K562 (cell line): Measurements from ENCODE around the gene EPS8L1. TPM values are rescaled to one million over a fixed set of nuclear protein-coding genes. Genes with fewer than 3 reads are reported as not detected.
A peak's percentile ranks its signal among the peaks of the same experiment; 100 is the strongest.

ENCODE experiments used
- BRF1 ChIP-seq: IDR thresholded peaks from 3 replicates; pipeline ENCODE4 v1.6.1; 2011; ENCODE audit warnings: borderline replicate concordance, mild to moderate bottlenecking; ENCODE audit not compliant: insufficient read length; ENCODE audit errors: extremely low read depth
- CCNT2 ChIP-seq: IDR thresholded peaks from 2 replicates; pipeline ENCODE4 v1.6.1; 2011; ENCODE audit warnings: borderline replicate concordance, low read depth, mild to moderate bottlenecking, moderate library complexity, mixed read lengths, low read length; ENCODE audit not compliant: insufficient read length; ENCODE audit errors: extremely low read depth
- DPF2 ChIP-seq: fragments of 450-650 bp; IDR thresholded peaks from 2 replicates; pipeline ENCODE4 v1.6.1; 2016
- EP300 ChIP-seq: IDR thresholded peaks from 2 replicates; pipeline ENCODE4 v1.6.1; 2012; ENCODE audit warnings: low read length, improper control_type of control experiment
- GATAD2A ChIP-seq: fragments of 450-650 bp; IDR thresholded peaks from 2 replicates; pipeline ENCODE4 v1.6.1; 2017
- HMBOX1 ChIP-seq: sonication (generic); IDR thresholded peaks from 2 replicates; pipeline ENCODE4 v1.6.1; 2016
- MED1 ChIP-seq: sonication (generic); formaldehyde crosslinking; IDR thresholded peaks from 2 replicates; pipeline ENCODE4 v1.8.1; 2023; ENCODE audit warnings: missing genetic modification reagents, borderline replicate concordance
- OTX1 ChIP-seq: fragments of 450-650 bp; formaldehyde crosslinking; IDR thresholded peaks from 2 replicates; pipeline ENCODE4 v1.4.0; 2022; ENCODE audit warnings: mild to moderate bottlenecking
- POLR2A ChIP-seq: fragments of 450-650 bp; conservative IDR thresholded peaks from 2 replicates; pipeline ENCODE4 v1.6.1; 2016
- POLR2AphosphoS2 ChIP-seq: IDR thresholded peaks from 2 replicates; pipeline ENCODE4 v1.6.1; 2012; ENCODE audit warnings: low read length, improper control_type of control experiment
- SRSF9 ChIP-seq: fragments of 200-400 bp; formaldehyde crosslinking; IDR thresholded peaks from 2 replicates; pipeline ENCODE4 v1.6.1; 2017; ENCODE audit warnings: low read depth, low read length, borderline replicate concordance
- SUPT5H ChIP-seq: fragments of 450-650 bp; IDR thresholded peaks from 2 replicates; pipeline ENCODE4 v1.6.1; 2016
- TRIM24 ChIP-seq, 2 experiments: fragments of 450-650 bp; IDR thresholded peaks; 2 replicates each; pipeline ENCODE4 v1.6.1; 2016
- U2AF1 ChIP-seq: fragments of 200-400 bp; formaldehyde crosslinking; optimal IDR thresholded peaks from 2 replicates; pipeline ENCODE3; 2017; ENCODE audit warnings: mild to moderate bottlenecking, low read depth, low read length, moderate library complexity
- ZFP91 ChIP-seq: sonication (generic); formaldehyde crosslinking; IDR thresholded peaks from 2 replicates; pipeline ENCODE4 v1.8.0; 2022; ENCODE audit warnings: mild to moderate bottlenecking, missing genetic modification reagents
- ZNF696 ChIP-seq: fragments of 250-450 bp; sonication (Bioruptor Pico); conservative IDR thresholded peaks from 2 replicates; pipeline ENCODE4 v1.4.0; 2020; ENCODE audit warnings: mild to moderate bottlenecking, moderate library complexity
- polyA plus RNA-seq, 8 experiments: library from polyadenylated mRNA; depleted of rRNA in 4 of 8; stranded (reverse) in 5 of 8; unstranded in 3 of 8; fragments of >200 nt; fragmentation: Nextera tagmentation in 2 of 8; fragmentation: Illumina TruSeq in 1 of 8; extraction: Ambion mirVana in 2 of 8; extraction: Trizol in 1 of 8; gene quantifications; 2 replicates each; pipeline versions ENCODE4 v1.2.1 to v1.2.3, GENCODE V29; 2011 to 2014; ENCODE audit warnings: inconsistent platforms in 1 of 8, missing spikeins in 1 of 8
- total RNA-seq, 7 experiments: library from RNA; depleted of rRNA in 6 of 7; stranded (reverse); fragments of >200 nt in 6 of 7; fragmentation: Illumina TruSeq in 2 of 7; extraction: Trizol in 2 of 7; gene quantifications; 2 replicates each; pipeline versions ENCODE4 v1.2.1 to v1.2.3, GENCODE V29; 2011 to 2021; ENCODE audit warnings: low replicate concordance in 1 of 7

EPS8L1 gene
- total and polyA plus RNA-seq, 9 of the 15 experiments (the other 6 are each of a cell fraction or from before 2014, with no cell fraction given): 0.35 to 22.1 (median 11.9) TPM

GRCh38 chr19:55089342-55089944 lies 13.8 kb downstream of the EPS8L1 start (continued):
- TF ChIP-seq CCNT2 (no peak), SRSF9 (no peak), DPF2 (no peak), OTX1 (CRISPR knock-in tag) (0 out of 2 replicates have a peak, but pooled peaks have one; percentile 35), EP300 (no peak), ZNF696 (CRISPR knock-in tag) (no peak), TRIM24 (IDR thresholded peaks at IDR 0.05) (no peak), HMBOX1 (no peak), POLR2A (peak; percentile 63), POLR2AphosphoS2 (peak; percentile 33; the same call in 1 of the 2 replicates), MED1 (no peak), BRF1 (no peak), GATAD2A (no peak), U2AF1 (no peak), SUPT5H (peak; percentile 63), ZFP91 (CRISPR knock-in tag) (no peak)
- TF ChIP-seq, all 486 proteins: peak for 4
